GM13977 (cell line): ENCODE measurements around the gene RAD52.
"Not testable (repeated sequence)": the region's sequence is repeated elsewhere in the genome, so short reads cannot be mapped to it uniquely, and the experiment has no call there.

Source experiments
- DNase-seq: peaks from one replicate; pipeline ENCODE4 v3.0.0; 2012; ENCODE audit warnings: low spot score
- CTCF ChIP-seq: IDR thresholded peaks from 2 replicates; pipeline ENCODE4 v1.5.1; 2012; ENCODE audit warnings: mild to moderate bottlenecking, control low read depth; ENCODE audit not compliant: insufficient read depth; ENCODE audit errors: extremely low read depth, missing control alignments
- in situ Hi-C: fragments of 300-500 bp; cut with MboI; formaldehyde crosslinking; loops from one replicate; pipeline ENCODE4 v1.12.0; 2022; ENCODE audit warnings: low sequenced_read_pairs, low pct_unique_long_range_greater_than_20kb, mixed read lengths, inconsistent platforms; ENCODE audit not compliant: unreplicated experiment

Gene RAD52

DNA sequence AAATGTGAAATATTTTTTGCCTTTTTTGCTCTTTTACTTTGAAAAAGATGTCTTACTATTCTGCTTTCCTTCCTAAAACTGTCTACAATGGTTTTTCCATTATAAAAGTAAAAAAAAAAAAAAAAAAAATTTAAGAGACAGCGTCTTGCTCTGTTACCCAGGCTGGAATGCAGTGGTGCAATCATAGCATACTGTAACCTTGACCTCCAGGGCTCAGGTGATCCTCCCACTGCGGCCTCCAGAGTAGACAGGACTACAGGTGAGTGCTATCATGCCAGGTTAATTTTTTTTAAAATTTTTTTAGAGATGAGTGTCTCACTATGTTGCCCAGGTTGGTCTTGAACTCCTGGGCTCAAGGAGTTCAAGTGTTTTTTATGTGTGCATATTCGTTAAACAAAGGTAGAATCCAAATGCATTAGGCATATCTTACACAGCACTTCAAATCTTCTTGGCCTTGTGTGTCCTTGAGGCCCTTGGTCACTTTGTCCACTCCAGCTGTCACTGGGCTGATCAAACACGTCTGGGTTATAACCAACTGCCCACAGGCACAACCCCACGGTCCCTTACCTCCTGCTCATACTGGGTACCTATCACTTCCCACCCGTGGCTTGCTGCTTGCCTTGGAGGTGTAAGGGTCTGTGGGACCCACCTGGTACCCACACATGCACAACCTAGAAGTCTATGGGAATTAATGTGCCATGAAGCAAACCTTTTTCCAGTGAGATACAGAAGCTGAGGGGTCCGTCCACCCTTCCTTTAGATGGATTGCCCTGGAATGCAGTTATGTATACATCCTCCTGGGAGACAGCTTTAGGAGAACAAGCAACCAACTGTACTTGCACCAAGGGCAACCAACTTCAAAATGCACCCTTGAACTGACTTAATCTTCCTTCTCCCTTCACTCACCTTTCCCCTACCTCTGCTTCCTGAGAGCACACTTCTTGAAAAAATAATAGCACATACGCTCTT lies 12.8 kb downstream of the RAD52 start:
- no peak for DNase-seq
- no peak for TF ChIP-seq CTCF
- in situ Hi-C loops: loop anchor here (25.0 kb wide), 1 partner anchor 374 kb away; no protein-coding TSS in a partner anchor

DNA sequence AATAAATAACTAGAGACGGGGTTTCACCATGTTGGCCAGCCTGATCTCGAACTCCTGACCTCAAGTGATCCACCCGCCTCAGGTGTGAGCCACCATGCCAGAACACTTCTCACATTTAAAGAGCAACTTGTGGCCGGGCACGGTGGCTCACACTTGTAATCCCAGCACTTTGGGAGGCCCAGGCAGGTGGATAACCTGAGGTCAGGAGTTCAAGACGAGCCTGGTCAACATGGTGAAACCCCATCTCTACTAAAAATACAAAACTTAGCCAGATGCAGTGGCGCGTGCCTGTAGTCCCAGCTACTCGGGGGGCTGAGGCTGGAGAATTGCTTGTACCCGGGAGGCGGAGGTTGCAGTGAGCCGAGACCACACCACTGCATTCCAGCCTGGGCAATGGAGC lies 13.6 kb downstream of the RAD52 start:
- DNase-seq: not testable (repeated sequence)
- in situ Hi-C loops: loop anchor here (25.0 kb wide), 1 partner anchor 374 kb away; no protein-coding TSS in a partner anchor

DNA sequence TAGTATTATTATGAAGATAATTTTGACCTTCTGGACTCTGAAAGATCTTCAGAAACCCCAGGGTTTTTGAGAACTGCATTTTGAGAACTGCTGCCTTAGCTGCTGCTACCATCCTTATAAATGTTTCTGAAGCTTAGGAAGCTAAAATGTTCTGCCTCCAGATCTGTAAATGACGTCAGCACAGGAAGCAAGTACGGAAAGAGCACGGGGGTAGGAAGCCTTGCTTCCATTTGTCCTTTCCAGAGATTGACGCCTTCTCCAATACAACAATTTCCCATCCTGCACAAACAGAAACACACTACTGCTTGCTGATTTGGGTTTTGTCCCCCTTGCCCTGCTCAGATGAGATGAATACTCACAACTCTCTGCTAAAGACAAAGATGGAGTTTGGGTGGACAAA lies 17.9 kb downstream of the RAD52 start:
- in situ Hi-C loops: loop anchor here (25.0 kb wide), 1 partner anchor 369 kb away; no protein-coding TSS in a partner anchor
- no peak for DNase-seq
- no peak for TF ChIP-seq CTCF

GRCh38 chr12:931060-931459 lies 18.4 kb downstream of the RAD52 start:
- DNase-seq: no peak
- TF ChIP-seq CTCF: no peak
- in situ Hi-C loops: loop anchor here (25.0 kb wide), 1 partner anchor 369 kb away; no protein-coding TSS in a partner anchor

DNA sequence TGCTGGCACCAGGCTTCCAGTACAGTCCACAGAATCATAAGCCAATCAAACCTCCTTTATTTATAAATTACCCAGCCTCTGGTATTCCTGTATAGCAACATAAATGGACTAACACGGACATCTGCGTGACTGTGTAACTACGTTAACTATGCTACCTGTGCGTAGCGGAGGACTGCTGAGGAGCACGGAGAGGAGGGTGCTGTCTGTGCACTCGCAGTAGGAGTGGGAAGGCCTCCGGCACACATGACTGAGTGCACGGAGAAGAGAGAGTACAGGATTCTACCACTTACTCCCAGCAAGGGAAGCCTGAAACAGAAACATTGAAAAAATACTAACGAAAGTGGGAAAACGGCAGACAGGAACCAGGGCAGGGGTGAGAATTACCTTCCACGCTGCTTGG lies 22.9 kb downstream of the RAD52 start:
- in situ Hi-C loops: loop anchor here (25.0 kb wide), 1 partner anchor 364 kb away; no protein-coding TSS in a partner anchor
- TF ChIP-seq CTCF: no peak
- no peak for DNase-seq

DNA sequence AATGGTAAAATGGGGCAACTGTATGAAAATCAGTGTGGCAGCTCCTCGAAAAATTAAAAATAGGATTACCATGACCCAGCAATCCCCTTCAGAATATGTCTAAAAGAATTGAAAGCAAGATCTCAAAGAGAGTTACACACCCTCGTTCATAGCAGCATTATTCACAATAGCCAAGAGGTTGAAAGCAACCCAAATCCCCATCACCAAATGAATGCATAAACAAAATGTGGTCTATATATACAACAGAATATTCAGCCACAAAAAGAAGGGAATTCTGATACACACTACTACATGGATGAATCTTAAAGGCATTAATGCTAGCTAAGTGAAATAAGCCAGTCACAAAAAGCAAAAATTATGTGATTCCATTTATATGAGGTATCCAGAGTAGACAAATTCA lies 27.2 kb downstream of the RAD52 start:
- DNase-seq: no peak
- in situ Hi-C loops: no loop called here
- TF ChIP-seq CTCF: no peak

GRCh38 chr12:920676-921075 lies 28.8 kb downstream of the RAD52 start:
- in situ Hi-C loops: no loop called here
- no peak for DNase-seq
- no peak for TF ChIP-seq CTCF
